OCI-M2 (cell line): ENCODE data around the gene PRAMEF7.
"Not testable (repeated sequence)": the region's sequence is repeated elsewhere in the genome, so short reads cannot be mapped to it uniquely, and the experiment has no call there.

Experiments
- DNase-seq: peaks from one replicate; lab custom pipeline; 2025; ENCODE audit not compliant: unreplicated experiment; lab: John Stamatoyannopoulos, UW

Gene PRAMEF7

DNA sequence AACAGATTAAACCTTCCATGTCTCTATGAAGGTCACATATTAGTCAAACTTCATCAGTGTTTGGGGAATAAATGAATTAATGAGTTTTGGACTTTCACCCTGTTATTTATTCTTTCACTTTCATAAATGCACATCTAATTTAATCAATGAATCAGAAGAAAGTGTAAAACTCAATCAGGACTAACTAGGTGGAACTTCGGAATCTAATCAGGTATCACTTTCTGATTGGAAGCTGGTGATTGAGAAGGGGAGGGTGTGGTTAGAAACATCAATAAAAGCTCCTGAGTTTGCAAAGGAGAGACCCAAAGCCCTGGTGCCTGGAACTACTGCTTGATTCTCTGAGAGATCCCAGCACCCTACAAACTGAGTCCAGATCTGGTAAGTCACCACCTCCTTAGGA, at the start of gene PRAMEF7:
Gene PRAMEF7 (plus strand): TSS at position 301 of the 400 bp plus-strand sequence. CDS start 1,083 bp downstream, outside the sequence.
- not testable (repeated sequence) for DNase-seq

DNA sequence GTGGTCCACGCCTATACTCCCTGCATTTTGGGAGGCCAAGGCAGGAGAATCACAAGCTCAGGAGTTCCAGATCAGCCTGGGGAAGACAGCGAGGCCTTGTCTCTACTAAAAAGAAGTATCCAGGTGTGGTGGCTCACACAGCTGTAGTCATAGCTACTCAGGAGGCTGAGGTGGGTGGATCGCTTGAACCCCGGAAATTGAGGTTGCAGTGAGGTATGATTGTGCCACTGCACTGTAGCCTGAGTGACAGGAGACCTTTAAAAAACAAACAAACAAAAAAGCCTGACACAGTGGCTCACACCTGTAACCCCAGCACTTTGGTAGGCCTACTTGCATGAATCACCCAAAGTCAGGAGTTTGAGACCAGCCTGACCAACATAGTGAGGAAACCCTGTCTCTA, 38.0 kb upstream of the PRAMEF7 start:
- not testable (repeated sequence) for DNase-seq

GRCh38 chr1:12886101-12886500, 30.3 kb upstream of the PRAMEF7 start, which contains the start of gene PRAMEF4:
PRAMEF4 (minus strand) TSS chr1:12886201; CDS start chr1:12883394, 2,807 bp downstream.
- not testable (repeated sequence) for DNase-seq

GRCh38 chr1:12898170-12898569, 18.2 kb upstream of the PRAMEF7 start, which contains the start of gene PRAMEF10:
PRAMEF10 (minus strand) TSS chr1:12898270; CDS start chr1:12895847, 2,423 bp downstream.
- not testable (repeated sequence) for DNase-seq

- not testable (repeated sequence) for DNase-seq
These were observed 17.2 kb upstream of the PRAMEF7 start for GRCh38 chr1:12899186-12899585.

DNA sequence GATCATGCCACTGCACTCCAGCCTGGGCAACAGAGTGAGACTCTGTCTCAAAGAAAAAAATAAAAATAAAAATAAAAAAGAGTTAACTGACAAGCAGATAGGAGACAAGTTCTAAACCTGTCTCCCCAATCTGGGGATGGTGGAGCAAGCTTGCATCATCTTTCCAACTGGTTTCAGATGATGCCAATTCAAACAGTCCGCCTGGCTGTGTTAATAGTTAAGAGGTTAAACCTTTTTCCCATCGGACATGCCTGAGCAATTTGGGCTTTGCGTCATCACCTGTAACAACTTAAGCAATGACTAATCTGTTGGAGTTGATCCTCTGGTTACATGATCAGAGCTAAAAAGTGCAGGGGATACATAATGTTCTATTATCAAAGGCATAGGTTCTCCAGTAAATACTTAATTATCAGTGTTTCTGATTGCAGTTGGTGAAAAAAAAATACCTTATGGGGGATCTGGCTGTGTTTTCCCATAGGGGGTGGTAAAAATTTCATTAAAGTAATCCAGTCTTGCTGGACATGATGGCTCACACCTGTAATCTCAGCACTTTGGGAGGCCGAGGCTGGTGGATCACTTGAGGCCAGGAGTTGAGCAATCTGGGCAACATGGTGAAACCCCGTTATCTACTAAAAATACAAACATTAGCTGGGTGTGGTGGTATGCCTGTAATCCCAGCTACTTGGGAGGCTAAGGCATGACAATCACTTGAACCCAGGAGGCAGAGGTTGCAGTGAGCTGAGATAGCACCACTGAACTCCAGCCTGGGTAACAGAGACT, 12.4 kb upstream of the PRAMEF7 start:
- DNase-seq = not testable (repeated sequence)

- DNase-seq = not testable (repeated sequence)
These were observed 5.3 kb downstream of the PRAMEF7 start for GRCh38 chr1:12921749-12922148.

DNA sequence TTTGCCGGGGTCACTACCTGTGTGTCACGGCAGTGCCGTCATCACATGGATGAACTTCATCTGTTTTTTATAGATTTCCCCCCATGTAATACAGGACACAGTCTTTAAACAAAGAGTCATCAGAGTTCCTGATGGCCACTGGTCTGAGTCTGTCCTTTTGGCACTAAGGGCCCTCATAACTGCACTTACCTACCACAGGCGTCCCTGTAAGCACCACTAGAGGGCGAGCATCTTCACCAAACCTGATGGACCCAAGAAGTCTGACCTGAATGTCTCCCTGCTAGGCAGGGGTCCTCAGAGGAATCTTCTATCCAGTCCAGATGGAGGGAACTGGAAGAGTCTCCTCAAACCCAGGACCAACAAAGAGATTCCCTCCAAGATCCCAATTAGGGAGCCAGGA, 8.0 kb downstream of the PRAMEF7 start:
- DNase-seq = not testable (repeated sequence)

DNA sequence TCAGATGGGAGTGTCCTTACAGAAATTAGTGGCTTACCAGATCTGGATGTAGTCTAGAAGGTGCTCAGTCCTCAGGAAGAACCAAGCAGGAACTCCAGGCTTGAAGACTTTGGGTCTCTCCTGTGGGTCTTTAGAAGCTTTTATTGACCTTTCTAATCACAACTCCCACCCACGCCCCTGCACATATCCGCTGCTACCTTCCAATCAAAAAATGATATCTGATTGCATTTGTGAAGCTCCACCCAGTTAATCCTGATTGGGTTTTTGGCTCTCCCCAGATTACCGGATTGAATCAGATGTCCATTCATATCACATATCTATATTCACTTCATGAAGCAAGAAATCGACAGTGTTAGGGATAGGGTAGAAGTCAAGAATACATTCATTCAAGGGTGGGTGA, 31.1 kb downstream of the PRAMEF7 start, which contains the start of gene PRAMEF6:
Gene PRAMEF6 (minus strand): TSS at position 101 of the 400 bp plus-strand sequence. CDS start 5,062 bp downstream, outside the sequence.
- DNase-seq = not testable (repeated sequence)
